Effector memory CD4-positive, alpha-beta T cell (primary cell): ENCODE results near the gene SH3D21.

Experiments used
- DNase-seq, 3 donors: peaks; one replicate each; pipeline ENCODE4 v3.0.0-alpha.2; 2020
- H3K27ac ChIP-seq: 2 replicates; pipeline ENCODE4 v1.7.0; 2013; ENCODE audit warnings: mild to moderate bottlenecking, low read length, moderate library complexity; ENCODE audit not compliant: insufficient read depth, poor library complexity, severe bottlenecking
- H3K27me3 ChIP-seq: replicated peaks from 2 replicates; pipeline ENCODE4 v1.7.0; 2013; ENCODE audit warnings: mild to moderate bottlenecking, low read length; ENCODE audit not compliant: insufficient read depth, control insufficient read depth, poor library complexity, severe bottlenecking
- H3K36me3 ChIP-seq: 2 replicates; pipeline ENCODE4 v1.7.0; 2013; ENCODE audit warnings: mild to moderate bottlenecking, low read length, moderate library complexity; ENCODE audit not compliant: control insufficient read depth, insufficient read depth
- H3K4me1 ChIP-seq: 2 replicates; pipeline ENCODE4 v1.7.0; 2013; ENCODE audit warnings: low read length, mild to moderate bottlenecking; ENCODE audit not compliant: control insufficient read depth, insufficient read depth, poor library complexity, severe bottlenecking
- H3K4me3 ChIP-seq: 2 replicates; pipeline ENCODE4 v1.7.0; 2013; ENCODE audit warnings: low read length, low read depth, mild to moderate bottlenecking; ENCODE audit not compliant: insufficient read depth, poor library complexity, severe bottlenecking
- H3K9me3 ChIP-seq: 2 replicates; pipeline ENCODE4 v1.7.0; 2013; ENCODE audit warnings: mild to moderate bottlenecking, low read length, moderate library complexity; ENCODE audit not compliant: control insufficient read depth

Gene SH3D21

GRCh38 chr1:36309397-36309796, 3.2 kb downstream of the SH3D21 start:
- Histone ChIP-seq H3K27me3 (no peaks in the 10 kb centered on the region), H3K36me3 (no peaks in the 10 kb centered on the region), H3K4me1 (peaks cover 4% of the 10 kb centered on the region), H3K27ac (no peak overlapping the region), H3K9me3 (no peaks in the 10 kb centered on the region), H3K4me3 (no peak overlapping the region)
- no peak for DNase-seq

- Histone ChIP-seq H3K4me1 (peaks cover 29% of the 10 kb centered on the region), H3K27me3 (no peaks in the 10 kb centered on the region), H3K36me3 (no peaks in the 10 kb centered on the region), H3K27ac (no peak overlapping the region), H3K4me3 (peak overlapping the region; percentile 46), H3K9me3 (no peaks in the 10 kb centered on the region)
- DNase-seq: no peak
Observed at GRCh38 chr1:36320291-36320761, 14.2 kb downstream of the SH3D21 start.

- Histone ChIP-seq H3K36me3 (no peaks in the 10 kb centered on the region), H3K4me3 (peak overlapping the region; percentile 46), H3K27ac (no peak overlapping the region), H3K27me3 (no peaks in the 10 kb centered on the region), H3K4me1 (peaks cover 29% of the 10 kb centered on the region), H3K9me3 (no peaks in the 10 kb centered on the region)
- no peak for DNase-seq
Observed at GRCh38 chr1:36320767-36321118, 14.6 kb downstream of the SH3D21 start.

- H3K27ac ChIP-seq: no peak overlapping the region
- DNase-seq: no peak
Observed at GRCh38 chr1:36321119-36321951, 15.2 kb downstream of the SH3D21 start.

GRCh38 chr1:36322041-36322785, 16.0 kb downstream of the SH3D21 start:
- DNase-seq: no peak
- no peaks in the 10 kb centered on the region for H3K27me3 ChIP-seq
- no peaks in the 10 kb centered on the region for H3K9me3 ChIP-seq
- H3K4me3 ChIP-seq: peak overlapping the region; percentile 67
- H3K27ac ChIP-seq: no peak overlapping the region
- no peaks in the 10 kb centered on the region for H3K36me3 ChIP-seq
- peaks cover 29% of the 10 kb centered on the region for H3K4me1 ChIP-seq

More at GRCh38 chr1:36321119-36321951, 15.2 kb downstream of the SH3D21 start:
- Histone ChIP-seq H3K36me3 (no peaks in the 10 kb centered on the region), H3K4me1 (peaks cover 29% of the 10 kb centered on the region), H3K4me3 (peak overlapping the region; percentile 46), H3K27me3 (no peaks in the 10 kb centered on the region), H3K9me3 (no peaks in the 10 kb centered on the region)

GRCh38 chr1:36322786-36323635, 16.8 kb downstream of the SH3D21 start:
- peaks cover 29% of the 10 kb centered on the region for H3K4me1 ChIP-seq
- peak overlapping the region; percentile 32 for H3K27ac ChIP-seq
- no peaks in the 10 kb centered on the region for H3K36me3 ChIP-seq
- no peaks in the 10 kb centered on the region for H3K27me3 ChIP-seq
- H3K9me3 ChIP-seq: no peaks in the 10 kb centered on the region
- no peak for DNase-seq
- H3K4me3 ChIP-seq: peak overlapping the region; percentile 67

- peak; percentile 32 to 56 (median 33) for DNase-seq
- peaks cover 29% of the 10 kb centered on the region for H3K4me1 ChIP-seq
- H3K36me3 ChIP-seq: no peaks in the 10 kb centered on the region
- H3K9me3 ChIP-seq: no peaks in the 10 kb centered on the region
- peak within 1 kb of the TSS; percentile 67 for H3K4me3 ChIP-seq
- peak within 1 kb of the TSS; percentile 32 for H3K27ac ChIP-seq
- H3K27me3 ChIP-seq: no peaks in the 10 kb centered on the region
Observed at GRCh38 chr1:36323636-36324352, 17.6 kb downstream of the SH3D21 start, which contains the start of gene EVA1B. TSS of gene EVA1B (minus strand) at chr1:36323645. CDS start at chr1:36323037, 608 bp downstream.

GRCh38 chr1:36324353-36324703, 18.2 kb downstream of the SH3D21 start:
- no peaks in the 10 kb centered on the region for H3K9me3 ChIP-seq
- no peak for DNase-seq
- H3K4me1 ChIP-seq: peaks cover 29% of the 10 kb centered on the region
- no peaks in the 10 kb centered on the region for H3K36me3 ChIP-seq
- no peak overlapping the region for H3K4me3 ChIP-seq
- H3K27ac ChIP-seq: no peak overlapping the region
- no peaks in the 10 kb centered on the region for H3K27me3 ChIP-seq

GRCh38 chr1:36326499-36326898, 20.3 kb downstream of the SH3D21 start:
- Histone ChIP-seq H3K4me1 (peaks cover 20% of the 10 kb centered on the region), H3K27ac (no peak overlapping the region), H3K9me3 (no peaks in the 10 kb centered on the region), H3K36me3 (no peaks in the 10 kb centered on the region), H3K4me3 (no peak overlapping the region), H3K27me3 (no peaks in the 10 kb centered on the region)
- DNase-seq: no peak
